Mesenchymal stem cell (in vitro differentiated cells and primary cell): ENCODE measurements around the gene SLC12A7.

Experiments used
- DNase-seq: peaks from one replicate; pipeline ENCODE4 v3.0.0-alpha.2; 2013
- H2AFZ ChIP-seq: one replicate; pipeline ENCODE4 v1.6.1; 2013; ENCODE audit warnings: low read depth, mild to moderate bottlenecking, control low read depth, inconsistent platforms, low read length, moderate library complexity
- H2AK5ac ChIP-seq: 2 replicates; pipeline ENCODE4 v1.6.1; 2013; ENCODE audit warnings: low read length, moderate library complexity, mild to moderate bottlenecking, inconsistent platforms; ENCODE audit not compliant: severe bottlenecking
- H2BK120ac ChIP-seq: one replicate; pipeline ENCODE4 v1.6.1; 2013; ENCODE audit warnings: low read depth, mild to moderate bottlenecking, inconsistent platforms, low read length, moderate library complexity
- H2BK12ac ChIP-seq, 2 experiments: one replicate each; pipeline ENCODE4 v1.6.1; 2013; ENCODE audit warnings: inconsistent platforms in 2 of 2, low read length in 2 of 2, mild to moderate bottlenecking in 2 of 2, moderate library complexity in 2 of 2, control low read depth in 1 of 2
- H2BK15ac ChIP-seq: one replicate; pipeline ENCODE4 v1.6.1; 2013; ENCODE audit warnings: mild to moderate bottlenecking, low read depth, inconsistent platforms; ENCODE audit not compliant: poor library complexity, severe bottlenecking
- H2BK5ac ChIP-seq: 2 replicates; pipeline ENCODE4 v1.6.1; 2013; ENCODE audit warnings: low read depth, mild to moderate bottlenecking, low read length, control low read depth, inconsistent platforms; ENCODE audit not compliant: poor library complexity, severe bottlenecking
- H3K14ac ChIP-seq, 2 experiments: one replicate each; pipeline ENCODE4 v1.6.1; 2013; ENCODE audit warnings: inconsistent platforms in 2 of 2, low read length in 2 of 2, control low read depth in 1 of 2, mild to moderate bottlenecking in 1 of 2, moderate library complexity in 1 of 2
- H3K18ac ChIP-seq, 2 experiments: one replicate each; pipeline ENCODE4 v1.6.1; 2013; ENCODE audit warnings: inconsistent platforms in 2 of 2, low read length in 2 of 2, control low read depth in 1 of 2, low read depth in 1 of 2, mild to moderate bottlenecking in 1 of 2
- H3K23ac ChIP-seq, 2 experiments: one replicate each; pipeline ENCODE4 v1.6.1; 2013; ENCODE audit warnings: inconsistent platforms in 2 of 2, low read length in 2 of 2, mild to moderate bottlenecking in 2 of 2, moderate library complexity in 2 of 2, control low read depth in 1 of 2
- H3K27ac ChIP-seq: 2 replicates; pipeline ENCODE4 v1.5.1; 2013; ENCODE audit warnings: mild to moderate bottlenecking, moderate library complexity, low read length, control low read depth, inconsistent platforms; ENCODE audit not compliant: poor library complexity, severe bottlenecking
- H3K27me3 ChIP-seq, 2 experiments: 2 replicates each; pipeline versions ENCODE4 v1.6.1 to v1.7.0; 2013; ENCODE audit warnings: low read length in 2 of 2, mild to moderate bottlenecking in 2 of 2, moderate library complexity in 2 of 2, control low read depth in 1 of 2, inconsistent platforms in 1 of 2; ENCODE audit not compliant: control insufficient read depth in 1 of 2, insufficient read depth in 1 of 2
- H3K36me3 ChIP-seq, 2 experiments: 2 replicates each; pipeline versions ENCODE4 v1.6.1 to v1.7.0; 2013; ENCODE audit warnings: low read length in 2 of 2, control low read depth in 1 of 2, inconsistent platforms in 1 of 2, low read depth in 1 of 2, mild to moderate bottlenecking in 1 of 2; ENCODE audit not compliant: insufficient read depth in 2 of 2, control insufficient read depth in 1 of 2
- H3K4ac ChIP-seq, 2 experiments: one replicate each; pipeline ENCODE4 v1.6.1; 2013; ENCODE audit warnings: inconsistent platforms in 2 of 2, low read length in 2 of 2, mild to moderate bottlenecking in 2 of 2, moderate library complexity in 2 of 2, control low read depth in 1 of 2, low read depth in 1 of 2
- H3K4me1 ChIP-seq: 2 replicates; pipeline ENCODE4 v1.6.1; 2013; ENCODE audit warnings: low read depth, low read length, control low read depth; ENCODE audit not compliant: control insufficient read depth, insufficient read depth
- H3K4me2 ChIP-seq: 2 replicates; pipeline ENCODE4 v1.6.1; 2013; ENCODE audit warnings: low read length, mild to moderate bottlenecking, inconsistent platforms; ENCODE audit not compliant: poor library complexity, severe bottlenecking
- H3K4me3 ChIP-seq, 2 experiments: 2 replicates each; pipeline versions ENCODE4 v1.5.1 to v1.7.0; 2013; ENCODE audit warnings: low read length in 2 of 2, mild to moderate bottlenecking in 2 of 2, control low read depth in 1 of 2, low read depth in 1 of 2; ENCODE audit not compliant: insufficient read depth in 1 of 2
- H3K79me1 ChIP-seq: replicated peaks from 2 replicates; pipeline ENCODE4 v1.6.1; 2013; ENCODE audit warnings: mild to moderate bottlenecking, control low read depth, low read length, inconsistent platforms; ENCODE audit not compliant: poor library complexity, severe bottlenecking
- H3K9ac ChIP-seq: 2 replicates; pipeline ENCODE4 v1.7.0; 2013; ENCODE audit warnings: mild to moderate bottlenecking, low read length, moderate library complexity
- H3K9me3 ChIP-seq: 2 replicates; pipeline ENCODE4 v1.7.0; 2013; ENCODE audit warnings: mild to moderate bottlenecking, low read length; ENCODE audit not compliant: control insufficient read depth
- H4K8ac ChIP-seq: one replicate; pipeline ENCODE4 v1.6.1; 2013; ENCODE audit warnings: inconsistent platforms, mild to moderate bottlenecking, low read length, moderate library complexity
- H4K91ac ChIP-seq: one replicate; pipeline ENCODE4 v1.6.1; 2013; ENCODE audit warnings: mild to moderate bottlenecking, low read length, inconsistent platforms
- WGBS: methylation state at CpG from one replicate; pipeline ENCODE4 v1.1.7; 2013; ENCODE audit warnings: mixed read lengths; 5-methylcytosine and 5-hydroxymethylcytosine counted together

The SLC12A7 gene

GRCh38 chr5:1030801-1031271, 81.0 kb downstream of the SLC12A7 start:
- no peaks in the 10 kb centered on the region for H3K79me1 ChIP-seq
- no peak overlapping the region for H4K8ac ChIP-seq
- no peak overlapping the region for H2AK5ac ChIP-seq
- WGBS: 81% methylated on average over 10 of the region's 10 CpGs
- no peak overlapping the region for H3K4ac ChIP-seq
- H2BK12ac ChIP-seq: no peak overlapping the region
- no peak overlapping the region for H3K14ac ChIP-seq
- H3K9me3 ChIP-seq: no peaks in the 10 kb centered on the region
- no peak overlapping the region for H3K4me3 ChIP-seq
- H2AFZ ChIP-seq: no peak overlapping the region
- no peaks in the 10 kb centered on the region for H3K4me1 ChIP-seq
- no peak for DNase-seq
- H3K23ac ChIP-seq: no peak overlapping the region
- no peak overlapping the region for H3K4me2 ChIP-seq
- H3K18ac ChIP-seq: no peak overlapping the region
- no peak overlapping the region for H2BK15ac ChIP-seq
- no peak overlapping the region for H2BK5ac ChIP-seq
- no peak overlapping the region for H2BK120ac ChIP-seq
- H3K36me3 ChIP-seq: no peaks in the 10 kb centered on the region
- H4K91ac ChIP-seq: no peak overlapping the region
- no peak overlapping the region for H3K9ac ChIP-seq
- H3K27ac ChIP-seq: no peak overlapping the region
- H3K27me3 ChIP-seq: peaks cover 21 to 51% of the 10 kb centered on the region in 2 experiments

- H2BK15ac ChIP-seq: no peak overlapping the region
- H2AFZ ChIP-seq: no peak overlapping the region
- H3K9ac ChIP-seq: no peak overlapping the region
- 83% methylated on average over 9 of the region's 10 CpGs for WGBS
- no peak overlapping the region for H3K27ac ChIP-seq
- H4K8ac ChIP-seq: no peak overlapping the region
- H3K23ac ChIP-seq: no peak overlapping the region
- H3K18ac ChIP-seq: no peak overlapping the region
- peaks cover 21 to 51% of the 10 kb centered on the region in 2 experiments for H3K27me3 ChIP-seq
- H3K4me1 ChIP-seq: no peaks in the 10 kb centered on the region
- no peaks in the 10 kb centered on the region for H3K36me3 ChIP-seq
- no peak overlapping the region for H3K4me2 ChIP-seq
- H3K4me3 ChIP-seq: no peak overlapping the region
- no peak overlapping the region for H3K14ac ChIP-seq
- no peak overlapping the region for H2BK120ac ChIP-seq
- no peaks in the 10 kb centered on the region for H3K79me1 ChIP-seq
- no peak overlapping the region for H3K4ac ChIP-seq
- no peak overlapping the region for H2BK12ac ChIP-seq
- no peak overlapping the region for H2BK5ac ChIP-seq
- H3K9me3 ChIP-seq: no peaks in the 10 kb centered on the region
- H4K91ac ChIP-seq: no peak overlapping the region
- DNase-seq: no peak
- H2AK5ac ChIP-seq: no peak overlapping the region
Measured at GRCh38 chr5:1029945-1030625, 81.8 kb downstream of the SLC12A7 start.

GRCh38 chr5:1029282-1029944, 82.5 kb downstream of the SLC12A7 start:
- H3K18ac ChIP-seq: no peak overlapping the region
- H4K8ac ChIP-seq: peak overlapping the region; percentile 22
- H3K4me3 ChIP-seq: no peak overlapping the region
- no peak overlapping the region for H2BK120ac ChIP-seq
- no peak overlapping the region for H2BK5ac ChIP-seq
- DNase-seq: no peak
- no peaks in the 10 kb centered on the region for H3K9me3 ChIP-seq
- H4K91ac ChIP-seq: no peak overlapping the region
- H3K14ac ChIP-seq: no peak overlapping the region
- no peaks in the 10 kb centered on the region for H3K79me1 ChIP-seq
- no peaks in the 10 kb centered on the region for H3K4me1 ChIP-seq
- H3K4me2 ChIP-seq: no peak overlapping the region
- H2BK15ac ChIP-seq: no peak overlapping the region
- H3K27ac ChIP-seq: no peak overlapping the region
- H3K27me3 ChIP-seq: peaks cover 21 to 46% of the 10 kb centered on the region in 2 experiments
- H2BK12ac ChIP-seq: no peak overlapping the region
- H3K23ac ChIP-seq: no peak overlapping the region
- H3K36me3 ChIP-seq: no peaks in the 10 kb centered on the region
- WGBS: 89% methylated on average over 24 of the region's 24 CpGs
- H2AK5ac ChIP-seq: no peak overlapping the region
- no peak overlapping the region for H3K4ac ChIP-seq
- H3K9ac ChIP-seq: no peak overlapping the region
- H2AFZ ChIP-seq: no peak overlapping the region

GRCh38 chr5:1028481-1029281, 83.2 kb downstream of the SLC12A7 start:
- no peak overlapping the region for H3K23ac ChIP-seq
- H3K27ac ChIP-seq: no peak overlapping the region
- no peak overlapping the region for H2AFZ ChIP-seq
- H4K91ac ChIP-seq: no peak overlapping the region
- H3K4ac ChIP-seq: no peak overlapping the region
- no peak overlapping the region for H2AK5ac ChIP-seq
- H2BK5ac ChIP-seq: no peak overlapping the region
- no peak overlapping the region for H3K9ac ChIP-seq
- no peaks in the 10 kb centered on the region for H3K79me1 ChIP-seq
- no peak overlapping the region for H2BK15ac ChIP-seq
- no peaks in the 10 kb centered on the region for H3K36me3 ChIP-seq
- H3K4me3 ChIP-seq: no peak overlapping the region
- H3K9me3 ChIP-seq: no peaks in the 10 kb centered on the region
- H2BK12ac ChIP-seq: no peak overlapping the region
- DNase-seq: no peak
- H3K27me3 ChIP-seq: peaks cover 21 to 46% of the 10 kb centered on the region in 2 experiments
- no peak overlapping the region for H2BK120ac ChIP-seq
- H3K18ac ChIP-seq: no peak overlapping the region
- H3K4me1 ChIP-seq: no peaks in the 10 kb centered on the region
- H3K14ac ChIP-seq: no peak overlapping the region
- H4K8ac ChIP-seq: peak overlapping the region; percentile 22
- no peak overlapping the region for H3K4me2 ChIP-seq
- WGBS: 84% methylated on average over 26 of the region's 26 CpGs
